H1 (cell line): ENCODE data around the gene KARS1. TPM values are rescaled to one million over a fixed set of nuclear protein-coding genes. Genes with fewer than 3 reads are reported as not detected.

Experiments used
- CTCF ChIA-PET: fragments of 300-600 bp; sonication (Branson Sonifier 250); formaldehyde crosslinking; loops from one replicate; lab custom pipeline; 2021; ENCODE audit not compliant: partially characterized antibody; lab: Charles Lee
- POLR2A ChIA-PET: fragments of 300-600 bp; sonication (Branson Sonifier 250); formaldehyde crosslinking; loops from one replicate; lab custom pipeline; 2021; ENCODE audit warnings: inconsistent platforms; ENCODE audit not compliant: partially characterized antibody; lab: Charles Lee
- DNase-seq, 2 experiments: peaks; one replicate each; pipeline versions ENCODE4 v3.0.0 to v3.0.0-alpha.2; 2010 to 2022; ENCODE audit warnings: low spot score in 2 of 2, low read depth in 1 of 2, mixed read lengths in 1 of 2
- FAIRE-seq: peaks from 2 replicates; lab custom pipeline; 2011; peaks lifted over from hg19 to GRCh38; lab: Jason Lieb, UNC
- H2AFZ ChIP-seq: 2 replicates; pipeline ENCODE4 v1.8.1; 2012; ENCODE audit warnings: low read length, inconsistent platforms
- H2AK5ac ChIP-seq: 2 replicates; pipeline ENCODE4 v1.6.1; 2013; ENCODE audit warnings: low read depth, low read length
- H2BK120ac ChIP-seq: replicated peaks from 2 replicates; pipeline ENCODE3; 2013; ENCODE audit warnings: low read depth, low read length, inconsistent platforms
- H2BK12ac ChIP-seq: 2 replicates; pipeline ENCODE4 v1.6.1; 2013; ENCODE audit warnings: low read depth, low read length
- H2BK15ac ChIP-seq: 2 replicates; pipeline ENCODE4 v1.6.1; 2013; ENCODE audit warnings: low read length
- H2BK20ac ChIP-seq: 2 replicates; pipeline ENCODE4 v1.6.1; 2013; ENCODE audit warnings: low read length
- H2BK5ac ChIP-seq: 2 replicates; pipeline ENCODE4 v1.6.1; 2013; ENCODE audit warnings: low read depth, low read length
- H3K14ac ChIP-seq: 2 replicates; pipeline ENCODE4 v1.6.1; 2013; ENCODE audit warnings: inconsistent platforms; ENCODE audit not compliant: insufficient read length
- H3K18ac ChIP-seq: 2 replicates; pipeline ENCODE4 v1.6.1; 2013; ENCODE audit warnings: low read length; ENCODE audit errors: extremely low read depth
- H3K23ac ChIP-seq: 2 replicates; pipeline ENCODE4 v1.6.1; 2013; ENCODE audit warnings: inconsistent platforms; ENCODE audit not compliant: insufficient read length
- H3K23me2 ChIP-seq: 2 replicates; pipeline ENCODE4 v1.6.1; 2013; ENCODE audit warnings: low read depth, low read length
- H3K27ac ChIP-seq: 2 replicates; pipeline ENCODE4 v1.6.1; 2011; ENCODE audit warnings: low read depth, low read length, inconsistent platforms
- H3K27me3 ChIP-seq, 4 experiments: replicated peaks in 1 of 4; 1 replicate in 1 of 4; 2 replicates in 3 of 4; pipeline versions ENCODE4 v1.6.1 to v1.8.1; 2011 to 2013; ENCODE audit warnings: low read length in 3 of 4, mild to moderate bottlenecking in 3 of 4, inconsistent platforms in 2 of 4, mixed read lengths in 2 of 4, moderate library complexity in 1 of 4; ENCODE audit not compliant: control insufficient read depth in 3 of 4, insufficient read depth in 3 of 4; ENCODE audit errors: extremely low read depth in 1 of 4
- H3K36me3 ChIP-seq, 4 experiments: 2 replicates each; pipeline versions ENCODE4 v1.6.1 to v1.8.1; 2011 to 2013; ENCODE audit warnings: mild to moderate bottlenecking in 4 of 4, low read length in 3 of 4, moderate library complexity in 2 of 4, control low read depth in 1 of 4, inconsistent platforms in 1 of 4; ENCODE audit not compliant: insufficient read depth in 4 of 4, control insufficient read depth in 2 of 4
- H3K4ac ChIP-seq: replicated peaks from 2 replicates; pipeline ENCODE3; 2013; ENCODE audit warnings: low read length, low read depth, mixed read lengths, inconsistent platforms; ENCODE audit not compliant: insufficient read length
- H3K4me1 ChIP-seq, 4 experiments: replicated peaks in 1 of 4; 1 replicate in 1 of 4; 2 replicates in 3 of 4; pipeline versions ENCODE4 v1.6.1 to v1.8.1; 2011 to 2013; ENCODE audit warnings: low read length in 3 of 4, inconsistent platforms in 2 of 4, mixed read lengths in 1 of 4; ENCODE audit not compliant: insufficient read depth in 4 of 4, control insufficient read depth in 3 of 4
- H3K4me2 ChIP-seq, 2 experiments: 2 replicates each; pipeline versions ENCODE4 v1.6.1 to v1.8.1; 2011 to 2013; ENCODE audit warnings: low read depth in 2 of 2, low read length in 2 of 2, control low read depth in 1 of 2, inconsistent platforms in 1 of 2, mild to moderate bottlenecking in 1 of 2; ENCODE audit not compliant: insufficient read depth in 1 of 2
- H3K4me3 ChIP-seq, 4 experiments: fragments of 200-600, 300-600 bp in 1 of 4; sonication (generic), shearing (Covaris generic), sonication (Bioruptor Twin) in 1 of 4; 2 replicates each; pipeline versions ENCODE4 v1.5.1 to v1.8.1; 2011 to 2016; ENCODE audit warnings: low read length in 4 of 4, low read depth in 3 of 4, control low read depth in 2 of 4, inconsistent platforms in 2 of 4, mild to moderate bottlenecking in 2 of 4, mixed read lengths in 1 of 4, moderate library complexity in 1 of 4; ENCODE audit not compliant: insufficient read depth in 2 of 4; ENCODE audit errors: extremely low read depth in 1 of 4
- H3K56ac ChIP-seq: replicated peaks from 2 replicates; pipeline ENCODE3; 2013; ENCODE audit warnings: low read depth, mild to moderate bottlenecking, mixed read lengths, low read length, inconsistent platforms; ENCODE audit not compliant: insufficient read length
- H3K79me1 ChIP-seq: 2 replicates; pipeline ENCODE4 v1.6.1; 2013; ENCODE audit warnings: low read depth, low read length, control low read depth
- H3K79me2 ChIP-seq, 2 experiments: 2 replicates each; pipeline versions ENCODE4 v1.6.1 to v1.8.1; 2012 to 2013; ENCODE audit warnings: low read length in 2 of 2, mild to moderate bottlenecking in 2 of 2, inconsistent platforms in 1 of 2; ENCODE audit not compliant: insufficient read depth in 2 of 2, control insufficient read depth in 1 of 2
- H3K9ac ChIP-seq, 4 experiments: replicated peaks in 1 of 4; 1 replicate in 1 of 4; 2 replicates in 3 of 4; pipeline versions ENCODE4 v1.6.1 to v1.8.1; 2011 to 2013; ENCODE audit warnings: low read depth in 3 of 4, low read length in 3 of 4, control low read depth in 2 of 4, mild to moderate bottlenecking in 2 of 4, moderate library complexity in 2 of 4, inconsistent platforms in 1 of 4; ENCODE audit errors: extremely low read depth in 1 of 4
- H3K9me3 ChIP-seq, 2 experiments: 2 replicates each; pipeline versions ENCODE4 v1.6.1 to v1.8.1; 2012 to 2013; ENCODE audit warnings: mild to moderate bottlenecking in 2 of 2, moderate library complexity in 2 of 2, control low read depth in 1 of 2, inconsistent platforms in 1 of 2, low read depth in 1 of 2, low read length in 1 of 2, mixed read lengths in 1 of 2; ENCODE audit not compliant: insufficient read depth in 2 of 2
- H4K20me1 ChIP-seq, 2 experiments: replicated peaks in 1 of 2; 2 replicates each; pipeline versions ENCODE3 to v1.8.1; 2011 to 2013; ENCODE audit warnings: inconsistent platforms in 2 of 2, low read length in 2 of 2, mild to moderate bottlenecking in 1 of 2; ENCODE audit not compliant: insufficient read depth in 2 of 2, control insufficient read depth in 1 of 2
- H4K5ac ChIP-seq: 2 replicates; pipeline ENCODE4 v1.6.1; 2013; ENCODE audit warnings: low read length, low read depth, mixed read lengths, inconsistent platforms; ENCODE audit not compliant: insufficient read length
- H4K8ac ChIP-seq: 2 replicates; pipeline ENCODE4 v1.8.0; 2013; ENCODE audit warnings: mild to moderate bottlenecking, moderate library complexity, low read length, inconsistent platforms; ENCODE audit not compliant: insufficient read depth; ENCODE audit errors: extremely low read depth
- H4K91ac ChIP-seq: replicated peaks from 2 replicates; pipeline ENCODE3; 2013; ENCODE audit warnings: low read length, mixed read lengths, inconsistent platforms; ENCODE audit not compliant: insufficient read length
- CHD1 ChIP-seq: IDR thresholded peaks from 2 replicates; pipeline ENCODE4 v1.6.1; 2012; ENCODE audit warnings: low read depth, low read length, improper control_type of control experiment
- FOSL1 ChIP-seq: IDR thresholded peaks from 2 replicates; pipeline ENCODE4 v1.6.1; 2011; ENCODE audit warnings: mild to moderate bottlenecking, low read depth, low read length, moderate library complexity; ENCODE audit not compliant: insufficient read depth
- JUN ChIP-seq: IDR thresholded peaks from 2 replicates; pipeline ENCODE4 v1.6.1; 2011; ENCODE audit warnings: low read depth, mild to moderate bottlenecking, improper control_type of control experiment, low read length
- JUND ChIP-seq: IDR thresholded peaks from 2 replicates; pipeline ENCODE4 v1.6.1; 2011; ENCODE audit warnings: mild to moderate bottlenecking, improper control_type of control experiment, low read length
- RAD21 ChIP-seq, 2 experiments: IDR thresholded peaks in 1 of 2; conservative IDR thresholded peaks in 1 of 2; 2 replicates each; pipeline ENCODE4 v1.6.1; 2011; ENCODE audit warnings: low read depth in 2 of 2, low read length in 2 of 2, improper control_type of control experiment in 1 of 2, inconsistent platforms in 1 of 2, mild to moderate bottlenecking in 1 of 2, moderate library complexity in 1 of 2
- SIN3A ChIP-seq, 2 experiments: IDR thresholded peaks in 1 of 2; conservative IDR thresholded peaks in 1 of 2; 2 replicates each; pipeline ENCODE4 v1.6.1; 2011 to 2012; ENCODE audit warnings: low read length in 2 of 2, improper control_type of control experiment in 1 of 2, low read depth in 1 of 2, mild to moderate bottlenecking in 1 of 2
- TAF1 ChIP-seq: IDR thresholded peaks from 2 replicates; pipeline ENCODE4 v1.6.1; 2011; ENCODE audit warnings: mild to moderate bottlenecking, low read depth, low read length
- TAF7 ChIP-seq: optimal IDR thresholded peaks from 2 replicates; pipeline ENCODE3; 2011; ENCODE audit warnings: low read depth, mild to moderate bottlenecking, inconsistent platforms, low read length, moderate library complexity, borderline replicate concordance
- WGBS, 2 experiments: shearing (Covaris generic) in 1 of 2; methylation state at CpG; one replicate each; pipeline versions ENCODE4 v1.1.6 to v1.1.7; 2013 to 2015; ENCODE audit warnings: low lambda C conversion rate in 2 of 2, mixed read lengths in 2 of 2, inconsistent platforms in 1 of 2, low coverage in 1 of 2, missing lambda C conversion rate in 1 of 2; ENCODE audit not compliant: insufficient replicate concordance in 2 of 2, insufficient coverage in 1 of 2, insufficient read length in 1 of 2; ENCODE audit errors: extremely low coverage in 1 of 2, missing lambda C conversion rate in 1 of 2; 5-methylcytosine and 5-hydroxymethylcytosine counted together
- polyA plus RNA-seq, 7 experiments: library from polyadenylated mRNA; depleted of rRNA in 3 of 7; stranded (reverse) in 5 of 7; unstranded in 2 of 7; fragments of >200 nt in 5 of 7; fragments of 200-250 nt in 2 of 7; gene quantifications; 1 replicate in 5 of 7; 2 replicates in 1 of 7; 4 replicates in 1 of 7; pipeline versions ENCODE4 v1.2.1 to v1.2.3, GENCODE V29; 2011 to 2013; ENCODE audit warnings: missing spikeins in 2 of 7, mixed read lengths in 2 of 7
- total RNA-seq: library from RNA; stranded (reverse); fragmentation: NEBNext Ultra II Directional; extraction: Animal tissue kit (Norgen Biotek cat#: 25700); gene quantifications from 2 replicates; pipeline ENCODE4 v1.2.1, GENCODE V29; 2021
- TF ChIP-seq, protein P1 (sequence below): IDR thresholded peaks from 2 replicates; pipeline ENCODE4 v1.6.1; 2011; ENCODE audit warnings: low read depth, mild to moderate bottlenecking, low read length; ENCODE audit not compliant: insufficient read depth
- TF ChIP-seq, protein P2 (sequence below), 3 experiments: IDR thresholded peaks; 1 replicate in 2 of 3; 2 replicates in 1 of 3; pipeline versions ENCODE4 v1.5.1 to v1.6.1; 2011; ENCODE audit warnings: low read length in 3 of 3, mild to moderate bottlenecking in 3 of 3, inconsistent platforms in 2 of 3, low read depth in 1 of 3, moderate library complexity in 1 of 3; ENCODE audit not compliant: insufficient read depth in 1 of 3; ENCODE audit errors: control extremely low read depth in 1 of 3

Gene KARS1
- total and polyA plus RNA-seq, 2 of the 8 experiments (the other 6 are each of a cell fraction or from before 2014, with no cell fraction given): 97.5 to 221 TPM

DNA sequence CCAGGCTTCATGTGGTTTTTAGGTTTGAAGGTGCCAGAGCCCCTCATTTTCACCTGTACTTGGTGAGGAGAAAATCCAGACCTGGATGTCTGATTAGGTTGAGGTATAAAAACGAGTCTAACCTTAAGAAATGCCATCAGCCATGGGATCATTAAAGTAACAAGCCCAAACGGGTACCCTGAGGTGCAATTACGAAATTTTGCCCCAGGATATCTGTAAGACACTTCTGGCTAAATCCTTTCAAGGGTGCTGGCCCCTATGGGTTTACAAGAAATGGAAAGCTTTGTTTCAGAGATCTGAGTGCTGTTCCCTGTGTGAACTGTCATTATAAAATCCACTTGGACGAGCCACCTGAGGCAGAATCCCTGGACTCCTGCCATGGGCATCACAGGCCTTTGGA lies 44.2 kb downstream of the KARS1 start:
- Histone ChIP-seq H4K8ac (no peak overlapping the region), H2BK20ac (no peak overlapping the region), H3K23me2 (no peaks in the 10 kb centered on the region), H3K4ac (no peak overlapping the region), H4K5ac (no peak overlapping the region), H3K9me3 (peaks cover 5 to 9% of the 10 kb centered on the region in 2 experiments; a peak in 3 of 4 replicates), H3K79me2 (no peaks in the 10 kb centered on the region), H2BK5ac (no peak overlapping the region), H3K36me3 (peaks cover 15 to 57% (median 44%) of the 10 kb centered on the region in 4 experiments; a peak in 7 of 8 replicates), H2BK120ac (no peak overlapping the region), H3K4me1 (no peaks in the 10 kb centered on the region), H3K23ac (no peak overlapping the region), H3K18ac (no peak overlapping the region), H3K56ac (no peak overlapping the region), H3K14ac (no peak overlapping the region), H2AK5ac (no peak overlapping the region), H3K27ac (no peak overlapping the region), H3K4me3 (no peak overlapping the region), H3K9ac (no peak overlapping the region), H2BK15ac (no peak overlapping the region), H3K79me1 (no peaks in the 10 kb centered on the region), H4K20me1 (no peaks in the 10 kb centered on the region), H2BK12ac (no peak overlapping the region), H3K4me2 (no peak overlapping the region), H2AFZ (no peak overlapping the region), H4K91ac (no peak overlapping the region), H3K27me3 (no peaks in the 10 kb centered on the region)
- 85% methylated on average over 4 of the region's 4 CpGs; no CpG with 5 or more reads in 1 of the 2 experiments for WGBS, 2 experiments
- ChIA-PET POLR2A (no interaction called here), CTCF (no interaction called here)
- no peak for DNase-seq
- FAIRE-seq: no peak
- no peak for TF ChIP-seq TAF7
- TF ChIP-seq CHD1: no peak
- TF ChIP-seq, protein P1, sequence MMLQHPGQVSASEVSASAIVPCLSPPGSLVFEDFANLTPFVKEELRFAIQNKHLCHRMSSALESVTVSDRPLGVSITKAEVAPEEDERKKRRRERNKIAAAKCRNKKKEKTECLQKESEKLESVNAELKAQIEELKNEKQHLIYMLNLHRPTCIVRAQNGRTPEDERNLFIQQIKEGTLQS: no peak
- no peak for TF ChIP-seq SIN3A (conservative IDR thresholded peaks at IDR 0.05 in 1 of 2, IDR thresholded peaks at IDR 0.05 in 1 of 2; ENCODE audit: low read depth in 1 of 2, low read length in 2 of 2)
- no peak for TF ChIP-seq JUND
- no peak for TF ChIP-seq JUN
- TF ChIP-seq, protein P2, sequence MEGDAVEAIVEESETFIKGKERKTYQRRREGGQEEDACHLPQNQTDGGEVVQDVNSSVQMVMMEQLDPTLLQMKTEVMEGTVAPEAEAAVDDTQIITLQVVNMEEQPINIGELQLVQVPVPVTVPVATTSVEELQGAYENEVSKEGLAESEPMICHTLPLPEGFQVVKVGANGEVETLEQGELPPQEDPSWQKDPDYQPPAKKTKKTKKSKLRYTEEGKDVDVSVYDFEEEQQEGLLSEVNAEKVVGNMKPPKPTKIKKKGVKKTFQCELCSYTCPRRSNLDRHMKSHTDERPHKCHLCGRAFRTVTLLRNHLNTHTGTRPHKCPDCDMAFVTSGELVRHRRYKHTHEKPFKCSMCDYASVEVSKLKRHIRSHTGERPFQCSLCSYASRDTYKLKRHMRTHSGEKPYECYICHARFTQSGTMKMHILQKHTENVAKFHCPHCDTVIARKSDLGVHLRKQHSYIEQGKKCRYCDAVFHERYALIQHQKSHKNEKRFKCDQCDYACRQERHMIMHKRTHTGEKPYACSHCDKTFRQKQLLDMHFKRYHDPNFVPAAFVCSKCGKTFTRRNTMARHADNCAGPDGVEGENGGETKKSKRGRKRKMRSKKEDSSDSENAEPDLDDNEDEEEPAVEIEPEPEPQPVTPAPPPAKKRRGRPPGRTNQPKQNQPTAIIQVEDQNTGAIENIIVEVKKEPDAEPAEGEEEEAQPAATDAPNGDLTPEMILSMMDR (IDR thresholded peaks at IDR 0.05; ENCODE audit: control extremely low read depth in 1 of 3, insufficient read depth in 1 of 3, low read depth in 1 of 3, low read length in 3 of 3): no peak
- no peak for TF ChIP-seq FOSL1
- TF ChIP-seq RAD21 (IDR thresholded peaks at IDR 0.05 in 1 of 2, conservative IDR thresholded peaks at IDR 0.05 in 1 of 2; ENCODE audit: low read depth in 2 of 2, low read length in 2 of 2): no peak
- no peak for TF ChIP-seq TAF1
